ENCODE results near the gene CENPC. TPM values are rescaled to one million over a fixed set of nuclear protein-coding genes. Genes with fewer than 3 reads are reported as not detected.

Gene CENPC
- total and polyA plus RNA-seq, 2 donors (not counting 1 experiment from before 2014, with no cell fraction given): 7.6 to 15.4 TPM

DNA sequence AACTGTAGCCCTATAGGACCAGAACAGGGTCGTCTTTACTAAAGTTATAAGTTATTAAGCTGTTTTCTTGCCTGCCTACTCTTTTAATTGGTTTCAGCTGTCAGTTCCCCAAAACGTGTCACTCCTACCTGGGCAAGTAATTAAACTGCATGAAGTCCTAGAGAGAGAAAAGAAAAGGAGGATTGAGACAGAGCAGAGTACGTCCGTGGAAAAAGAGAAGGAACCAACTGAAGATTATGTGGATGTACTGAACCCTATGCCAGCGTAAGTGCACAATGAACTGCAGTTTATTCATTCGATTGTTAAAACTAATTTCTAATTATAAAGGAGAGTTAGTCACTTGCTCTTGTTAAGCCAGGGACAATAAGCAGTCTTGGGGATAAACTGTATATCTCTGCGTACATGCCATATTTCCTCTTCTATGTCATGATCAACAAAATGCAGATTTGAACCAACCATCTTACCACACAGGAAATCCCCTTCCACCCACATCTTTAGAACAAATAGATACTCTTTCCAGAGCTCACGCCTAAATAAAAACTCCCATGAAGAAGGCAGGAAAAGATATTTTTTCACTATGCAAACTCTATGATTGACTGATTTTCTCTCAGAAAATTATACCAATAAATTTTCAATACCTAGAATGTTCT lies 36.0 kb upstream of the CENPC start:
- TF ChIP-seq, protein P1, sequence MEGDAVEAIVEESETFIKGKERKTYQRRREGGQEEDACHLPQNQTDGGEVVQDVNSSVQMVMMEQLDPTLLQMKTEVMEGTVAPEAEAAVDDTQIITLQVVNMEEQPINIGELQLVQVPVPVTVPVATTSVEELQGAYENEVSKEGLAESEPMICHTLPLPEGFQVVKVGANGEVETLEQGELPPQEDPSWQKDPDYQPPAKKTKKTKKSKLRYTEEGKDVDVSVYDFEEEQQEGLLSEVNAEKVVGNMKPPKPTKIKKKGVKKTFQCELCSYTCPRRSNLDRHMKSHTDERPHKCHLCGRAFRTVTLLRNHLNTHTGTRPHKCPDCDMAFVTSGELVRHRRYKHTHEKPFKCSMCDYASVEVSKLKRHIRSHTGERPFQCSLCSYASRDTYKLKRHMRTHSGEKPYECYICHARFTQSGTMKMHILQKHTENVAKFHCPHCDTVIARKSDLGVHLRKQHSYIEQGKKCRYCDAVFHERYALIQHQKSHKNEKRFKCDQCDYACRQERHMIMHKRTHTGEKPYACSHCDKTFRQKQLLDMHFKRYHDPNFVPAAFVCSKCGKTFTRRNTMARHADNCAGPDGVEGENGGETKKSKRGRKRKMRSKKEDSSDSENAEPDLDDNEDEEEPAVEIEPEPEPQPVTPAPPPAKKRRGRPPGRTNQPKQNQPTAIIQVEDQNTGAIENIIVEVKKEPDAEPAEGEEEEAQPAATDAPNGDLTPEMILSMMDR (conservative IDR thresholded peaks at IDR 0.05 in 1 of 2, IDR thresholded peaks at IDR 0.05 in 1 of 2; ENCODE audit: low read depth in 1 of 2, low read length in 2 of 2): no peak
- no peak for TF ChIP-seq EZH2 (IDR thresholded peaks at IDR 0.05; ENCODE audit: low read length, missing control alignments)
- H3K27me3 ChIP-seq (ENCODE audit: control insufficient read depth, insufficient read depth, low read length): no peaks in the 10 kb centered on the region

DNA sequence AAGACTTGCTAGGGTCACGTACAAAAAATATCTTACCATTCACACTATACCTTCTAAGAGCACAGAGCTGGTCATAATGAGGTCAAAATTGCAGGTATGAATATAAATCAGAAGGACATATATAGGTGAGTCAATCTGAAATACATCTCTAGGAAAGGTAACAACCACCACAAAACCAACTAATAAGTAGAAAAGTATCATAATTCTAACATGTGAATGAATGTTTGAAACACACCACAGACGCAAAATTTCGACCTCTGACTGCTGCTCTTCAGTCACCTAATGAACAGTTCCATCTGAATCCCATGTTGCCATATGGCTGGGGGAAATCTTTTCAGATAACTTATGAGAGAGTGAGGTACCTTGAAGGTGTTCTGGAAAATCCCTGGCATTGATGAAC lies 35.3 kb upstream of the CENPC start:
- H3K27me3 ChIP-seq (ENCODE audit: control insufficient read depth, insufficient read depth, low read length): no peaks in the 10 kb centered on the region
- H3K79me2 ChIP-seq (ENCODE audit: control insufficient read depth, insufficient read depth, low read length): no peaks in the 10 kb centered on the region
- no peak for TF ChIP-seq EZH2 (IDR thresholded peaks at IDR 0.05; ENCODE audit: low read length, missing control alignments)
- TF ChIP-seq, protein P1 (conservative IDR thresholded peaks at IDR 0.05 in 1 of 2, IDR thresholded peaks at IDR 0.05 in 1 of 2; ENCODE audit: low read depth in 1 of 2, low read length in 2 of 2): no peak
- no peak overlapping the region for H3K9ac ChIP-seq (ENCODE audit: insufficient read depth, low read length)
- H2AFZ ChIP-seq (ENCODE audit: low read length): no peak overlapping the region
- no peaks in the 10 kb centered on the region for H3K9me3 ChIP-seq (ENCODE audit: control insufficient read depth, insufficient read depth, low read depth, low read length)
- H3K4me2 ChIP-seq (ENCODE audit: extremely low read depth, insufficient read depth, low read length): no peak overlapping the region
- H3K4me1 ChIP-seq (ENCODE audit: control insufficient read depth, extremely low read depth, insufficient read depth, low read length): no peaks in the 10 kb centered on the region
- no peaks in the 10 kb centered on the region for H4K20me1 ChIP-seq (ENCODE audit: control insufficient read depth, extremely low read depth, insufficient read depth, low read length)
- no peak overlapping the region for H3K27ac ChIP-seq (ENCODE audit: insufficient read depth, low read length)
- H3K4me3 ChIP-seq (replicated peaks in 1 of 4; ENCODE audit: control extremely low read depth in 1 of 4, insufficient read depth in 1 of 4, low read depth in 3 of 4, low read length in 4 of 4): no peak overlapping the region
- no peaks in the 10 kb centered on the region for H3K36me3 ChIP-seq (ENCODE audit: control insufficient read depth, insufficient read depth, low read length)
- no peak for DNase-seq (ENCODE audit: low read depth in 2 of 2)

More for the DNA sequence above, 36.0 kb upstream of the CENPC start:
- H3K36me3 ChIP-seq (ENCODE audit: control insufficient read depth, insufficient read depth, low read length): no peaks in the 10 kb centered on the region
- no peaks in the 10 kb centered on the region for H3K4me1 ChIP-seq (ENCODE audit: control insufficient read depth, extremely low read depth, insufficient read depth, low read length)
- H3K9me3 ChIP-seq (ENCODE audit: control insufficient read depth, insufficient read depth, low read depth, low read length): no peaks in the 10 kb centered on the region
- no peak overlapping the region for H3K4me3 ChIP-seq (replicated peaks in 1 of 4; ENCODE audit: control extremely low read depth in 1 of 4, insufficient read depth in 1 of 4, low read depth in 3 of 4, low read length in 4 of 4)
- H2AFZ ChIP-seq (ENCODE audit: low read length): no peak overlapping the region
- H3K27ac ChIP-seq (ENCODE audit: insufficient read depth, low read length): no peak overlapping the region
- H3K4me2 ChIP-seq (ENCODE audit: extremely low read depth, insufficient read depth, low read length): no peak overlapping the region
- DNase-seq (ENCODE audit: low read depth in 2 of 2): no peak
- H3K79me2 ChIP-seq (ENCODE audit: control insufficient read depth, insufficient read depth, low read length): no peaks in the 10 kb centered on the region
- no peak overlapping the region for H3K9ac ChIP-seq (ENCODE audit: insufficient read depth, low read length)
- H4K20me1 ChIP-seq (ENCODE audit: control insufficient read depth, extremely low read depth, insufficient read depth, low read length): no peaks in the 10 kb centered on the region

DNA sequence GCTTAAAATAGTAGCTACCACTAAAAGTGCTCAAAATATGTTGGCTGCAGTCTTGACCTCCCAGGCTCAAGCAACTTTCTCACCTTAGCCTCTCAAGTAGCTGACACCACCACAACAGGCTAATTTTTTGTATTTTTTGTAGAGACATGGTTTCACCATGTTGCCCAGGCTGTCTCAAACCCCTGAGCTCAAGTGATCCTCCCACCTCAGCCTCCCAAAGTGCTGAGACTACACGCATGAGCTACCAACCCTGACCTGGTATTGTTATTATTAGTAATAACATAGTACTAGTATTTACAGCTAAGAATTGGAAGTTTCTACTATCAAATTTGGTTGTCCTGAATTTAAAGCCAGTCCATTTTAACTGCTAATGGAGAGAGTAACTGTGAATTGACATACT lies 31.2 kb upstream of the CENPC start:
- H3K36me3 ChIP-seq (ENCODE audit: control insufficient read depth, insufficient read depth, low read length): no peaks in the 10 kb centered on the region
- DNase-seq (ENCODE audit: low read depth in 2 of 2): no peak
- H3K4me2 ChIP-seq (ENCODE audit: extremely low read depth, insufficient read depth, low read length): no peak overlapping the region
- H3K4me1 ChIP-seq (ENCODE audit: control insufficient read depth, extremely low read depth, insufficient read depth, low read length): no peaks in the 10 kb centered on the region
- H3K9ac ChIP-seq (ENCODE audit: insufficient read depth, low read length): no peak overlapping the region
- H3K9me3 ChIP-seq (ENCODE audit: control insufficient read depth, insufficient read depth, low read depth, low read length): no peaks in the 10 kb centered on the region
- H3K79me2 ChIP-seq (ENCODE audit: control insufficient read depth, insufficient read depth, low read length): no peaks in the 10 kb centered on the region
- no peak overlapping the region for H3K27ac ChIP-seq (ENCODE audit: insufficient read depth, low read length)
- H4K20me1 ChIP-seq (ENCODE audit: control insufficient read depth, extremely low read depth, insufficient read depth, low read length): no peaks in the 10 kb centered on the region
- H2AFZ ChIP-seq (ENCODE audit: low read length): no peak overlapping the region
- no peaks in the 10 kb centered on the region for H3K27me3 ChIP-seq (ENCODE audit: control insufficient read depth, insufficient read depth, low read length)
- no peak overlapping the region for H3K4me3 ChIP-seq (replicated peaks in 1 of 4; ENCODE audit: control extremely low read depth in 1 of 4, insufficient read depth in 1 of 4, low read depth in 3 of 4, low read length in 4 of 4)
- no peak for TF ChIP-seq EZH2 (IDR thresholded peaks at IDR 0.05; ENCODE audit: low read length, missing control alignments)
- TF ChIP-seq, protein P1 (conservative IDR thresholded peaks at IDR 0.05 in 1 of 2, IDR thresholded peaks at IDR 0.05 in 1 of 2; ENCODE audit: low read depth in 1 of 2, low read length in 2 of 2): no peak

All from fibroblast of lung (primary cell).